ENCODE measurements around the gene COL4A6.

Gene COL4A6

GRCh38 chrX:108473979-108474378 is 35.8 kb upstream of the COL4A6 start:
- no peak overlapping the region for H3K9ac ChIP-seq (ENCODE audit: low read length)
- no peak overlapping the region for H3K4me3 ChIP-seq (ENCODE audit: insufficient read depth, low read length, poor library complexity, severe bottlenecking)
- H3F3A ChIP-seq (ENCODE audit: insufficient read depth) = no peaks in the 10 kb centered on the region
- no peak overlapping the region for H2AFZ ChIP-seq (ENCODE audit: low read depth, low read length, severe bottlenecking)
- no peak overlapping the region for H3K4me2 ChIP-seq (ENCODE audit: low read depth, low read length, poor library complexity, severe bottlenecking)
- H3K36me3 ChIP-seq (ENCODE audit: low read length) = no peaks in the 10 kb centered on the region
- no peaks in the 10 kb centered on the region for H3K9me2 ChIP-seq (replicated peaks; ENCODE audit: insufficient read depth, low read length)
- H4K20me1 ChIP-seq (ENCODE audit: low read depth, low read length) = no peaks in the 10 kb centered on the region
- H3K27ac ChIP-seq (ENCODE audit: low read depth, low read length) = no peak overlapping the region
- H3K27me3 ChIP-seq (ENCODE audit: low read length) = no peaks in the 10 kb centered on the region
- H3K9me3 ChIP-seq (ENCODE audit: insufficient read depth, low read length) = no peaks in the 10 kb centered on the region
- TF ChIP-seq EZH2phosphoT487 (conservative IDR thresholded peaks at IDR 0.05; ENCODE audit: low read length) (no peak), CTCF (IDR thresholded peaks at IDR 0.05; ENCODE audit: insufficient read depth, low read length, poor library complexity, severe bottlenecking) (no peak)
- H3K79me2 ChIP-seq (ENCODE audit: insufficient read depth, low read length) = no peaks in the 10 kb centered on the region

GRCh38 chrX:108468486-108468885 is 30.3 kb upstream of the COL4A6 start:
- Histone ChIP-seq H2AFZ (ENCODE audit: low read depth, low read length, severe bottlenecking) (no peak overlapping the region), H3K4me2 (ENCODE audit: low read depth, low read length, poor library complexity, severe bottlenecking) (no peak overlapping the region), H3K9me3 (ENCODE audit: insufficient read depth, low read length) (no peaks in the 10 kb centered on the region), H3K36me3 (ENCODE audit: low read length) (no peaks in the 10 kb centered on the region), H3K27ac (ENCODE audit: low read depth, low read length) (no peak overlapping the region), H3K9ac (ENCODE audit: low read length) (no peak overlapping the region), H3K27me3 (ENCODE audit: low read length) (no peaks in the 10 kb centered on the region), H3K4me3 (ENCODE audit: insufficient read depth, low read length, poor library complexity, severe bottlenecking) (no peak overlapping the region), H4K20me1 (ENCODE audit: low read depth, low read length) (no peaks in the 10 kb centered on the region), H3F3A (ENCODE audit: insufficient read depth) (no peaks in the 10 kb centered on the region), H3K79me2 (ENCODE audit: insufficient read depth, low read length) (no peaks in the 10 kb centered on the region), H3K9me2 (replicated peaks; ENCODE audit: insufficient read depth, low read length) (no peaks in the 10 kb centered on the region)
- TF ChIP-seq EZH2phosphoT487 (conservative IDR thresholded peaks at IDR 0.05; ENCODE audit: low read length) (no peak), CTCF (IDR thresholded peaks at IDR 0.05; ENCODE audit: insufficient read depth, low read length, poor library complexity, severe bottlenecking) (no peak)

- Histone ChIP-seq H3K4me2 (ENCODE audit: low read depth, low read length, poor library complexity, severe bottlenecking) (no peak overlapping the region), H3K9me2 (replicated peaks; ENCODE audit: insufficient read depth, low read length) (no peaks in the 10 kb centered on the region), H3K9ac (ENCODE audit: low read length) (no peak overlapping the region), H3F3A (ENCODE audit: insufficient read depth) (no peaks in the 10 kb centered on the region), H3K27me3 (ENCODE audit: low read length) (no peaks in the 10 kb centered on the region), H3K27ac (ENCODE audit: low read depth, low read length) (no peak overlapping the region), H2AFZ (ENCODE audit: low read depth, low read length, severe bottlenecking) (no peak overlapping the region), H3K9me3 (ENCODE audit: insufficient read depth, low read length) (no peaks in the 10 kb centered on the region), H4K20me1 (ENCODE audit: low read depth, low read length) (no peaks in the 10 kb centered on the region), H3K36me3 (ENCODE audit: low read length) (no peaks in the 10 kb centered on the region), H3K79me2 (ENCODE audit: insufficient read depth, low read length) (no peaks in the 10 kb centered on the region), H3K4me3 (ENCODE audit: insufficient read depth, low read length, poor library complexity, severe bottlenecking) (no peak overlapping the region)
- TF ChIP-seq CTCF (IDR thresholded peaks at IDR 0.05; ENCODE audit: insufficient read depth, low read length, poor library complexity, severe bottlenecking) (no peak), EZH2phosphoT487 (conservative IDR thresholded peaks at IDR 0.05; ENCODE audit: low read length) (no peak)
Observed at GRCh38 chrX:108464604-108465003, 26.4 kb upstream of the COL4A6 start.
